22Rv1 (cell line): ENCODE results near the gene SH3BP2.

Experiments
- H3K27ac ChIP-seq: fragments of 450-650 bp; 2 replicates; pipeline ENCODE4 v1.5.1; 2017
- ZFX ChIP-seq: fragments of 450-650 bp; IDR thresholded peaks from 2 replicates; pipeline ENCODE4 v1.6.1; 2017; ENCODE audit warnings: antibody characterized with exemption, borderline replicate concordance
- TF ChIP-seq, protein P1 (sequence below): fragments of 450-650 bp; IDR thresholded peaks from 2 replicates; pipeline ENCODE4 v1.5.1; 2017; ENCODE audit warnings: mild to moderate bottlenecking

SH3BP2 gene

DNA sequence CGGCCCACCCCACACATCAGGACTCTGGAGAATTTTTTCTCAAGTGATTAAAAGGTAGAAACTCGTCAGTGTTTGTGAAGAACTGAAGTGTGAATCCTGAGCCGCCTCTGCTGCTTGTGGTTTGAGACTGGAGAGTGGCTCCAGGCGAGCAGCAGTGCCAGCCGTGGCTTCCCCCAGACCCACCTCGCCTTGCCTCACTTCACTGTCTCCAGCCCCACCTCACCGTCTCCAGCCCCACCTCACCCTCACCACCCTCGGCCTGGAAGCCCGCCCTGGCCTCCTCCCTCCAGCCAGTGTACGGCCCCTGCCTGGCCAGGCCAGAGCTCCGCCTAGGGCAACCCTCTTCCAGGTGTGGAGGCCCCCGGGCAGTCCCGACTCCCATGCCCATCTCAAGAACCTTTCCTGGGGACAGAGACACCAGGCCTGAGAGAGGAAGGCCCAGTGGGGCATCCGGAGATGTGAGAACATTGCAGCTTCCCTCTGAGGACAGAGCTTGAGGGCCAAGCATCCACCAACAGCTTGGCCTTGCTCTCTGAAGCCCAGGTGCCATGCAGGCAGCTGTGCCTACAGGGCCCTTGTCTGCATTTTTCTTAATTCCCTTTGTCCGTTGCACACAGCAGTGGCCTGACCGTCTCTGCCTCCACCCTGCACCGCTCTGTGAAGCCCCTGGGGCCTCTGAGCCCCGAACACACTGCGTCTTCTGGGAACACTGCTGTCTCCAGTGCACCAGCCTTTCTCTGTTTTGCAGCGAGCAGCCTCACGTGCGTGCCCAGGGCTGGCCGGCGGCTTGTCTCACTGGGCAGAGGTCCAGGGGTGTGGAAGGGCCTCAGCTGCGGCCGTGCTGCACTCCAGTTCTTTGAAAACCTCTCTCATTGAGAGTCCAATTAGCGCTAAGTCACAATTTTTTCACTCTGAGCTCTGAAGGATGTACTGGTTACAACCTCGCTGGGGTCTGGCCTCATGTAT is 13.8 kb downstream of the SH3BP2 start:
- TF ChIP-seq, protein P1, sequence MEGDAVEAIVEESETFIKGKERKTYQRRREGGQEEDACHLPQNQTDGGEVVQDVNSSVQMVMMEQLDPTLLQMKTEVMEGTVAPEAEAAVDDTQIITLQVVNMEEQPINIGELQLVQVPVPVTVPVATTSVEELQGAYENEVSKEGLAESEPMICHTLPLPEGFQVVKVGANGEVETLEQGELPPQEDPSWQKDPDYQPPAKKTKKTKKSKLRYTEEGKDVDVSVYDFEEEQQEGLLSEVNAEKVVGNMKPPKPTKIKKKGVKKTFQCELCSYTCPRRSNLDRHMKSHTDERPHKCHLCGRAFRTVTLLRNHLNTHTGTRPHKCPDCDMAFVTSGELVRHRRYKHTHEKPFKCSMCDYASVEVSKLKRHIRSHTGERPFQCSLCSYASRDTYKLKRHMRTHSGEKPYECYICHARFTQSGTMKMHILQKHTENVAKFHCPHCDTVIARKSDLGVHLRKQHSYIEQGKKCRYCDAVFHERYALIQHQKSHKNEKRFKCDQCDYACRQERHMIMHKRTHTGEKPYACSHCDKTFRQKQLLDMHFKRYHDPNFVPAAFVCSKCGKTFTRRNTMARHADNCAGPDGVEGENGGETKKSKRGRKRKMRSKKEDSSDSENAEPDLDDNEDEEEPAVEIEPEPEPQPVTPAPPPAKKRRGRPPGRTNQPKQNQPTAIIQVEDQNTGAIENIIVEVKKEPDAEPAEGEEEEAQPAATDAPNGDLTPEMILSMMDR, result no peak
- TF ChIP-seq ZFX, result no peak
- H3K27ac ChIP-seq, result no peak overlapping the region

DNA sequence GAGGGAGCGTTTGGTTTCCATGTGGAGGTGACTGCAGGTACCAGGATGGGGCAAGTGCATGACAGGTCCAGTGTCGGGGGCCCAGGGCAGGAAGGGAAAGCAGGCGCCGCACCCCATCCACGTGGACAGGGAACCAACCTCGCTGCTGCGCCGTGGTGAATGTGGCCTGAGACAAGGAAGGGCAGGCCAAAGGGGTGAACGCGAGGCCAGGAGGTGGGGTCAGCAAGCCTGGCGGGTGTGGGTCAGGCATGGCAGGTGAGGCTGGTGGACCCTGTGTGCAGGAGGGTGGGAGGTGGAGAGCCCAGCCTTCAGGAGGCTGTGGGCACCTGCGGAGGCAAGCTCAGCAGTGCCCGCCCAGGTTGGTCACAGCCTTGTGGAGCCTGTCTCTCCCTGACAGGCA is 14.7 kb downstream of the SH3BP2 start:
- no peak overlapping the region for H3K27ac ChIP-seq
- TF ChIP-seq, protein P1, result no peak
- no peak for TF ChIP-seq ZFX

DNA sequence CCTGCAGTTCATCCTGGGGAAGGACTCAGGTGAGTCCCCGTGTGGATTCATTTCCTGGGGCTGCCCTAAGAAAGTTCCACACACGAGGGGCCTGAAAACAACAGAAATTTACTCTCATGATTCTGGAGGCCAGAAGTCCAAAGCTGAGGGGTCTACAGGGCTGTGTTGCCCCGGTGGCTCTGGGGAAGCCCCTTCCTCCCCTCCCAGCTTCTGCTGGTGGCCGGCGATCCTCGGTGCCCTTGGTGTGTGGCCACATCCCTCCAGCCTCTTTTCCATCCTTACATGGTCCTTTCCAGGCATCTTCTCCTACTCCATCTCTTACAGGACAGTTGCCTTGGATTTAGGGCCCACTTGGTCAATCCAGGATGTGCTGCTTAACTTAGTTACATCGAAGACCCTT is 15.1 kb downstream of the SH3BP2 start:
- no peak overlapping the region for H3K27ac ChIP-seq
- no peak for TF ChIP-seq ZFX
- TF ChIP-seq, protein P1, result no peak

DNA sequence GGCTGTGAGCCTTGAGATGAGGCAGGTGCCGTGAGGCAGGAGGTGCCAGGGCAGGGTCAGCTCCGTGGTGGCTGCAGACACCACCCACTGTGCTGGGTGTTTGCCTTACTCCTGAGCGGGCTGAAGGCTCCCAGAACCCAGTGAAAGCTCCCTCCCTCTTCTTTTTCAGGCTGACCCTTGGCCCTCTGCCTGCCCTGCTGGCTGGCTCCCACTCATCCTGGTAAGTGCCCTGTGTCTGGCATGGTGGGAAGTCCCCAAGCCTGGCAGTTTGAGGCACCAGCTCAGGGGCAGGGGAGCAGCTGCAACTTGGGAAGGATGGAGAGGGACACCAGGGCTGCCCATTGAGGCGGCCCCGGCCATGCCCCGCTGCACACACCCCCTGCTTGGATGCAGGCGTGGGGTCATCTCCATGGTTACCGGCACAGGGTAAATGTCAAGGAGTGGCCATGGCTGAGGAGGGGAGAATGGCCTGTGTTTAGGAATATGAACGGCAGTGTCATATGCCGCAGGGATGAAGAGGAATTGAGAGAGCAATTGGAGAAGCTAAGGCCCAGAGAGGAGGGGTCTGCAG is 16.8 kb downstream of the SH3BP2 start:
- H3K27ac ChIP-seq, result no peak overlapping the region
- TF ChIP-seq, protein P1, result no peak
- TF ChIP-seq ZFX, result no peak

DNA sequence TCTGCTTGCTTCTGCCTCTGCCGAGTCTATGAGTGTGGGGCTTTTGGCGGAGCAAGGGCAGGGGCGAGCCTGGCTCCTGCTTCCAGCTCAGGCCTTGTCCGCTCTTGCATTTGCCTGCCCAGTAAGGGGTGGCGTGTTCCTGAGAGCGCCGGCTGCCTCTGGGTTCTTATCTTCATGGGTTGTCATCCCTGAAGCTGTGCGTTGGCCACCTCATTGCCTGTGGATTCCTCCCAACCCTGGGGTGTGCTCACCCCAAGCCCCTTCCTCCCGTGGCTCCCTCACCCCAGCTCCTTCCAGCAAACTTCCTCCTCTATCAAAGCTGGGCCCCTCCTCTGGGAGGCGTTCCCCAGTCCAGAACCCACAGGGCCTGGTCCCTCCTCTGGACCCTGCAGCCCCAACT is 17.5 kb downstream of the SH3BP2 start:
- no peak overlapping the region for H3K27ac ChIP-seq
- TF ChIP-seq ZFX, result no peak
- TF ChIP-seq, protein P1, result no peak

DNA sequence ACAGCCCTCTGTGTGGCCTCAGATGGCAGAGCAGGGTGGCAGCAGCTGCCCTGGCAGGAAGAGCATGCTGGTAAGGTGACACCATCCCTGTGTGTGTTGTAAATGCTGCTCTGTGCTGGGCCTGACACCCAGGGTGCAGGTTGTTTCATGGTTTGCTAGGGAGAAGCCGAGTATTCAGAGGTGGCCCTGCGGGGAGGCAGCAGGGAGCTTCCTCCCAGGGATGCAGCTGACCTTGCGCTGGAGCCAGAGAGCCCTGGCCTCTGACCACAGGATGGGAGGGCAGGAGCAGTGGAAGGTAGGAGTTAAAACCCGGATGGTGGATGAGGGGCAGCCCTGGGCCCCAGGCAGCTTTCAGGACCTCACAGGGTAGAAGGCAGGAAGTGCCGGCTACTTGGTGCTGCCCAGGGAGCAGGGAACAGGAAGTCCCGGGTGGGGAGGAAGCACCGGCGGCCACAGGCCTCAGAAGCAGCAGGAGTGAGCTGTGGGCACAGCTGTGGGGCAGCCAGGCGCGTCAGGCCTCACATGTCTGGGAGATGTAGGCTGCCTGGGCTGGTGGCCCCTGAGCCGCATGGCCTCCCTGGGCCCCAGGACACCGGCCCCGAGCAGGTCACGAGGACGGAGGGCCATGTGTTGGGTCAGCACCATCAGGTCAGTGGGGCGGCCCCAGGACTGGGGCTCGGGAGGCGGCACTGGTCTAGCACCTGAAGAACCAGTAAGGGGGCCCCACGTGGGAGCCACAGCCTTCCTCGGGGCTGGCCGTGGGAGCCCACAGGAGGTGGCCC is 19.1 kb downstream of the SH3BP2 start:
- TF ChIP-seq ZFX, result no peak
- TF ChIP-seq, protein P1, result no peak; the same call in 1 of the 2 replicates
- H3K27ac ChIP-seq, result peak overlapping the region; percentile 88
